Measurements from ENCODE around the gene GDF15.

The GDF15 gene

GRCh38 chr19:18414504-18415177 lies 28.7 kb downstream of the GDF15 start:
- TF ChIP-seq CTCF (IDR thresholded peaks at IDR 0.05; ENCODE audit: borderline replicate concordance, control extremely low read depth, extremely low read depth, insufficient read depth, missing control alignments) = no peak
- DNase-seq (ENCODE audit: low spot score) = peak; percentile 67
- in situ Hi-C loops (cut with MboI; ENCODE audit: low sequenced_read_pairs, unreplicated experiment) = no loop called here

DNA sequence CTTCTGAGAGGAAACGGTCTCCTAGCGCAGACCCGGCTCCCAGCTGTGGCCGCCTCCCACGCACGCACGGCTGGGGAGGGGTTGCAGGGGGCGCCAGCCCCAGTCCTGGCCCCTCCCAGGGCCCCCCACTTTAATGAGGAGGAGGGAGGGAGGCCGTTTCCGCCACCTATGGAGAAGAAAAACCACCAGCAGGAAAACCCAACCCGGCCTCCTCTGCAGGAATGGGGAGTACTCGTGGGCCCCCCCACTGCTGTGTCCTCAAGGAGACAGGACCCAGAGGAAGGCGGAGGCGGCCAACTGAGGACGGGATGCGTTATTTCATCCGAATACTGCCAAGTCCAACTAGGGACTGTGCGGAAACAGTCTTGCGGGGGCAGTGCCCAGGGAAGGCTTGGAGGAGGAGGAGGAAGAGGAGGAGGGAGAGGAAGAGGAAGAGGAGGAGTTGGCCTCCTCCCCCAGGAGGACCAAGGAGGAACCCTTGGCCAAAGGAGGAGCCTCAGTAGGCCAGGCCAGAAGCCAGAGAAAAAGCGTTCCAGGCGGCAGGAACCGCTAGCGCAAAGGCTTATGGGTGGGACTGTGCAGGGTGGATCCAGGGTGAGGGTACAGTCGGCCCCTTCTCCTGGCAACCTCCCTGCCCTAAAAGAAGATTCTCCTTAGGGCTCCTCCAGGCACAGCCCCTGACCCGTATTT lies 29.4 kb downstream of the GDF15 start:
- DNase-seq (ENCODE audit: low spot score) = no peak
- no peak for TF ChIP-seq CTCF (IDR thresholded peaks at IDR 0.05; ENCODE audit: borderline replicate concordance, control extremely low read depth, extremely low read depth, insufficient read depth, missing control alignments)
- in situ Hi-C loops (cut with MboI; ENCODE audit: low sequenced_read_pairs, unreplicated experiment) = no loop called here

- in situ Hi-C loops (cut with MboI; ENCODE audit: low sequenced_read_pairs, unreplicated experiment) = no loop called here
- TF ChIP-seq CTCF (IDR thresholded peaks at IDR 0.05; ENCODE audit: borderline replicate concordance, control extremely low read depth, extremely low read depth, insufficient read depth, missing control alignments) = no peak
These were observed 30.9 kb downstream of the GDF15 start for GRCh38 chr19:18416778-18417249.

GRCh38 chr19:18417250-18418028 lies 31.5 kb downstream of the GDF15 start:
- TF ChIP-seq CTCF (IDR thresholded peaks at IDR 0.05; ENCODE audit: borderline replicate concordance, control extremely low read depth, extremely low read depth, insufficient read depth, missing control alignments) = no peak
- in situ Hi-C loops (cut with MboI; ENCODE audit: low sequenced_read_pairs, unreplicated experiment) = no loop called here
- DNase-seq (ENCODE audit: low spot score) = peak; percentile 82

More at GRCh38 chr19:18416778-18417249, 30.9 kb downstream of the GDF15 start:
- DNase-seq (ENCODE audit: low spot score) = peak; percentile 84

DNA sequence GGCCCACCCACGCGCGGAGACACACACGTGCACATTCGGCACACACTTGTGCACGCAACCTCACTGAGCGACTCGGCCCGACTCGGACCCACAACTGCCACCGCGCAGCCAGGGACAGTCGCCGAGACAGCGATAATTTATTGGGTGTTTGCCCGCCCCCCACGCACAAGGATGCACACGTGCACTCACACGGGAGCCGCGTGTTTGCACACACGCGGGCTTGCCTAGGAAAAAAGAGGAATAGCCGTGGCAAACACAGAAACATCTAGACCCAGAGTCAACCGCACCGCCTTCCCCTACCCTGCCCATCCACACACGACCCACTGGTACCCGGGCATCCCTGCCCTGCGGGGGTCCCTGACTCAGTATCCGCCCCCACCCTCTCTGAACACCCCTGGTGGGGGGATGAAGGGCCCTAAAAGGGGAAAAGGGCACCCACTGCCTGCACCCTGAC lies 32.1 kb downstream of the GDF15 start:
- DNase-seq (ENCODE audit: low spot score) = no peak
- in situ Hi-C loops (cut with MboI; ENCODE audit: low sequenced_read_pairs, unreplicated experiment) = no loop called here
- no peak for TF ChIP-seq CTCF (IDR thresholded peaks at IDR 0.05; ENCODE audit: borderline replicate concordance, control extremely low read depth, extremely low read depth, insufficient read depth, missing control alignments)

GRCh38 chr19:18418483-18419194 lies 32.7 kb downstream of the GDF15 start:
- no peak for TF ChIP-seq CTCF (IDR thresholded peaks at IDR 0.05; ENCODE audit: borderline replicate concordance, control extremely low read depth, extremely low read depth, insufficient read depth, missing control alignments)
- no peak for DNase-seq (ENCODE audit: low spot score)
- in situ Hi-C loops (cut with MboI; ENCODE audit: low sequenced_read_pairs, unreplicated experiment) = no loop called here

Data from GM13976 (cell line).